CD4-positive, alpha-beta memory T cell (primary cell): ENCODE data around the gene ZNF835. TPM values are rescaled to one million over a fixed set of nuclear protein-coding genes. Genes with fewer than 3 reads are reported as not detected.

Source experiments
- CTCF ChIA-PET: fragments of 350-600 bp; sonication (Branson Sonifier 250); formaldehyde crosslinking; loops from one replicate; lab custom pipeline; 2021; ENCODE audit warnings: inconsistent platforms; ENCODE audit not compliant: partially characterized antibody; lab: Charles Lee
- POLR2A ChIA-PET: fragments of 350-600 bp; sonication (Branson Sonifier 250); formaldehyde crosslinking; loops from one replicate; lab custom pipeline; 2021; ENCODE audit not compliant: partially characterized antibody; lab: Charles Lee
- DNase-seq, 5 donors: peaks; one replicate each; pipeline versions ENCODE4 v3.0.0 to v3.0.0-alpha.2; 2020 to 2022; ENCODE audit warnings: mixed read lengths in 1 of 5
- H3K27ac ChIP-seq: one replicate; pipeline ENCODE4 v1.7.0; 2013; ENCODE audit warnings: low read depth, low read length
- H3K27me3 ChIP-seq: 2 replicates; pipeline ENCODE4 v1.7.0; 2013; ENCODE audit warnings: mild to moderate bottlenecking, low read length, moderate library complexity; ENCODE audit not compliant: insufficient read depth
- H3K36me3 ChIP-seq: 2 replicates; pipeline ENCODE4 v1.7.0; 2013; ENCODE audit warnings: mild to moderate bottlenecking, low read length, moderate library complexity; ENCODE audit not compliant: insufficient read depth
- H3K4me1 ChIP-seq: 2 replicates; pipeline ENCODE4 v1.7.0; 2013; ENCODE audit warnings: mild to moderate bottlenecking, low read length, moderate library complexity; ENCODE audit not compliant: insufficient read depth
- H3K4me3 ChIP-seq, 2 donors: one replicate each; pipeline ENCODE4 v1.7.0; 2013; ENCODE audit warnings: low read length in 2 of 2, mild to moderate bottlenecking in 1 of 2
- H3K9me3 ChIP-seq, 2 donors: one replicate each; pipeline ENCODE4 v1.7.0; 2013; ENCODE audit warnings: low read length in 2 of 2, control low read depth in 1 of 2; ENCODE audit not compliant: control insufficient read depth in 1 of 2
- H3K27ac Mint-ChIP-seq, 7 donors: one replicate each; pipeline ENCODE4 v1.8.0; 2020 to 2021; ENCODE audit warnings: mixed read lengths in 7 of 7, mild to moderate bottlenecking in 6 of 7, inconsistent platforms in 3 of 7, moderate library complexity in 3 of 7
- H3K27me3 Mint-ChIP-seq, 2 donors: one replicate each; pipeline ENCODE4 v1.8.0; 2020 to 2021; ENCODE audit warnings: mixed read lengths in 2 of 2
- H3K36me3 Mint-ChIP-seq, 2 donors: one replicate each; pipeline ENCODE4 v1.8.0; 2020 to 2021; ENCODE audit warnings: mixed read lengths in 2 of 2, inconsistent platforms in 1 of 2, mild to moderate bottlenecking in 1 of 2
- H3K4me1 Mint-ChIP-seq, 4 donors: one replicate each; pipeline ENCODE4 v1.8.0; 2020 to 2021; ENCODE audit warnings: mixed read lengths in 4 of 4, mild to moderate bottlenecking in 1 of 4
- H3K4me3 Mint-ChIP-seq, 8 donors: one replicate each; pipeline ENCODE4 v1.8.0; 2020 to 2021; ENCODE audit warnings: mixed read lengths in 8 of 8, mild to moderate bottlenecking in 7 of 8, moderate library complexity in 6 of 8, inconsistent platforms in 3 of 8
- H3K9me3 Mint-ChIP-seq, 8 donors: one replicate each; pipeline ENCODE4 v1.8.0; 2020 to 2021; ENCODE audit warnings: mixed read lengths in 8 of 8, mild to moderate bottlenecking in 5 of 8, inconsistent platforms in 3 of 8, moderate library complexity in 1 of 8
- intact Hi-C: fragments of 100-400 bp; cut with micrococcal nuclease; formaldehyde crosslinking; loops from one replicate; pipeline ENCODE4 v1.15.1; 2023
- polyA plus RNA-seq, 2 donors: library from polyadenylated mRNA; unstranded; fragments of 300-500 nt; fragmentation: Illumina TruSeq; gene quantifications; one replicate each; pipeline ENCODE4 v1.2.3, GENCODE V29; 2021
- total RNA-seq, 2 experiments: library from RNA; stranded (reverse); gene quantifications; one replicate each; pipeline ENCODE4 v1.2.3, GENCODE V29; 2021

Gene ZNF835
- total and polyA plus RNA-seq, 4 experiments from 2014 or later = 0.64 to 3.8 (median 3.5) TPM

DNA sequence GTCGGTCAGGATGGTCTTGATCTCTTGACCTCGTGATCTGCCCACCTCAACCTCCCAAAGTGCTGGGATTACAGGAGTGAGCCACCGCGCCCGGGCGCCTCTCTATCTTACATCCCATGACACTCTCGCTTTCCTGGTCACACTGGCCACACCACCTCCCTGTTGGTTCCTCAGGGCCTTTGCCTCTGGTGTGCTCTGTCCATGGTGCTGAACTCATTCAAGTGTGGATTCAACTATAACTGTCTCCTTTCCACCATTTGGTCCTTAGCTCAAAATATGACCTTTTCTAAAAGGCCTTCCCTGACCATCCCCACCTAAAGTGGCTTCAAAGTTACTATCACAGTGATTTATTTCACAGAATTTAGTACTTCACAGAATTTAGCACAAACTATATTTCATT lies 32.3 kb downstream of the ZNF835 start:
- Mint-ChIP-seq H3K27me3 (peaks cover 5 to 6% of the 10 kb centered on the region in 2 donors), H3K4me1 (peaks cover 0 to 4% (median 2%) of the 10 kb centered on the region in 4 donors), H3K4me3 (no peak overlapping the region), H3K27ac (no peak overlapping the region), H3K9me3 (peaks cover 6 to 81% (median 64%) of the 10 kb centered on the region in 8 donors), H3K36me3 (peaks cover 14 to 18% of the 10 kb centered on the region in 2 donors)
- Histone ChIP-seq H3K4me3 (no peak overlapping the region), H3K9me3 (no peaks in the 10 kb centered on the region), H3K36me3 (no peaks in the 10 kb centered on the region), H3K27ac (no peak overlapping the region), H3K27me3 (no peaks in the 10 kb centered on the region), H3K4me1 (no peaks in the 10 kb centered on the region)
- intact Hi-C loops = no loop called here
- POLR2A ChIA-PET = no interaction called here
- CTCF ChIA-PET = no interaction called here
- no peak for DNase-seq

DNA sequence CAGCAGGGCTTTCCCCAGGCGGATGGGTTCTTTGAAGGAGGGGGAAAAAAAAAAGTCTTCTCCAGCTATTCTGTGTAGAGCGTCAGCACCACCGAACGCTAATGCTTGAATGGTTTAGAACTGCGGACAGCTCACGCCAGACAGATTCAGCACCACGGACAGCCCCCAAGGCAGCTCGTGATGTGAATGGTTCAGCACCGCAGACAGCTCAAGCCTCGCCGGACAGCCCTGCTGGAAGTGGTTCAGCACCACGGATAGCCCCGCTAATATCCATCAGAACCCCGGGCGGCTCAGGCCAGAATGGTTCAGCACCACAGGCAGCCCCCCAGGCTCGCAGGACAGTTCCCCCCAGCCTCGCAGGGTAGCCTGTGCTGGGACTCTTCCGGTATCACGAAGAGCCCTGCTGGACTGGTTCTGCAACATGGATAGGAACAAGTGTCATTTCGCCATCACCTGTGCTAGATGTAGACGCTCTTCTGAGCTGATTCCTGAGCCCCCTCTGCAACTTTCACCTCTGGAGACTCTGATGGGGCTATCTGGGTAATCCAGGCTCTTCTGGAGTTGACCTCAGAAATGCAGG lies 33.5 kb downstream of the ZNF835 start:
- intact Hi-C loops = no loop called here
- Histone ChIP-seq H3K27me3 (no peaks in the 10 kb centered on the region), H3K4me1 (no peaks in the 10 kb centered on the region), H3K36me3 (no peaks in the 10 kb centered on the region), H3K9me3 (no peaks in the 10 kb centered on the region), H3K4me3 (no peak overlapping the region), H3K27ac (no peak overlapping the region)
- Mint-ChIP-seq H3K9me3 (peaks cover 6 to 83% (median 69%) of the 10 kb centered on the region in 8 donors), H3K27ac (peak overlapping the region in 1 of 7 donors; percentile 21), H3K27me3 (no peaks in the 10 kb centered on the region), H3K36me3 (peaks cover 15 to 17% of the 10 kb centered on the region in 2 donors), H3K4me1 (peaks cover 0 to 4% (median 1%) of the 10 kb centered on the region in 4 donors), H3K4me3 (no peak overlapping the region)
- peak in 2 of 5 donors; percentile 6 to 19 for DNase-seq
- ChIA-PET CTCF (no interaction called here), POLR2A (no interaction called here)

DNA sequence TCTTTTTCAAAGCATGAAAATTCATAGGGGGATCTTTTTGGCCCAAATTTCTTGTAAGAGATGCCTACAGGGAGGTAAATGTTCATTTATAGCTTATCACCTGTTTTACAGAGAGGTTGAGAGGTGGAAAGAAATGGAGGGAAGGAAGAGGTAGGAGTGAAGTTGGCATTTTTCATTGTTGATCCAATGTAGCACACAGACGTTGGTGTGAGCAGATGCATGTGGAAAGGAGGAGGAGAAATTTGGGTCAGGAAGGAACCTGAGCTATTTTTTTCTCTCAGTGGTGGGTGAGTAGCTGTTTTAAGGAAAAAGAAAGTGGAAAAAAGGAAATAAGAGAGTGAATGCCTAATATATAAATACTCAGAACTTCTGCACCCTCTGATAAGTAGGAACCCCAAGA lies 38.5 kb downstream of the ZNF835 start:
- DNase-seq = no peak
- no peaks in the 10 kb centered on the region for H3K27me3 Mint-ChIP-seq
- CTCF ChIA-PET = no interaction called here
- H3K9me3 Mint-ChIP-seq = peaks cover 5 to 90% (median 82%) of the 10 kb centered on the region in 8 donors
- no peak overlapping the region for H3K4me3 Mint-ChIP-seq
- Histone ChIP-seq H3K27ac (no peak overlapping the region), H3K4me1 (no peaks in the 10 kb centered on the region), H3K27me3 (no peaks in the 10 kb centered on the region), H3K4me3 (no peak overlapping the region), H3K36me3 (no peaks in the 10 kb centered on the region), H3K9me3 (peaks cover 6 to 18% of the 10 kb centered on the region in 2 donors)
- no peak overlapping the region for H3K27ac Mint-ChIP-seq
- H3K36me3 Mint-ChIP-seq = peaks cover 15 to 24% of the 10 kb centered on the region in 2 donors
- intact Hi-C loops = no loop called here
- POLR2A ChIA-PET = no interaction called here
- H3K4me1 Mint-ChIP-seq = no peaks in the 10 kb centered on the region

DNA sequence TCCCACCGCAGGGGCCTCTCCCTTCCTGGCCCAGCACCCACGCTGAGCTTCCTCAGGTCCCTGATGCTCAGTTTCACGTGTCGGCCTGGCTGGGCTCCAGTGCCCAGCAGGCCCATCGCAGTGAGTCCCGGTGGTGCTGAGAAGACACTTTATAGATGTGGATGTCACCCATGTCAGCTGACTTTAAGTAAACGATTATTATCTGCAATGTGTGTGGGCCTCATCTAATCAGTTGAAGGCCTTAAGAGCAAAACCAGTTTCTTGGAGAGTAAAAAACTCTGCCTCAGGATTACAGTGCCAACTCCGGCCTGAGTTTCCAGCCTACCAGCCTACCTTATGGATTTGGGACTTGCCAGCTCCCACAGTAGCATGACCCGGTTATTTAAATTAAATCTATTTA lies 45.8 kb downstream of the ZNF835 start:
- Mint-ChIP-seq H3K4me1 (peaks cover 0 to 1% (median 0%) of the 10 kb centered on the region in 4 donors), H3K9me3 (peaks cover 2 to 94% (median 73%) of the 10 kb centered on the region in 8 donors), H3K27ac (peak overlapping the region in 1 of 7 donors; percentile 44), H3K27me3 (no peaks in the 10 kb centered on the region), H3K4me3 (no peak overlapping the region), H3K36me3 (peaks cover 41 to 42% of the 10 kb centered on the region in 2 donors)
- Histone ChIP-seq H3K4me1 (no peaks in the 10 kb centered on the region), H3K27ac (no peak overlapping the region), H3K9me3 (peaks cover 11 to 65% of the 10 kb centered on the region in 2 donors), H3K4me3 (no peak overlapping the region), H3K36me3 (peaks cover 24% of the 10 kb centered on the region), H3K27me3 (no peaks in the 10 kb centered on the region)
- no peak for DNase-seq
- intact Hi-C loops = no loop called here
- ChIA-PET POLR2A (no interaction called here), CTCF (no interaction called here)

DNA sequence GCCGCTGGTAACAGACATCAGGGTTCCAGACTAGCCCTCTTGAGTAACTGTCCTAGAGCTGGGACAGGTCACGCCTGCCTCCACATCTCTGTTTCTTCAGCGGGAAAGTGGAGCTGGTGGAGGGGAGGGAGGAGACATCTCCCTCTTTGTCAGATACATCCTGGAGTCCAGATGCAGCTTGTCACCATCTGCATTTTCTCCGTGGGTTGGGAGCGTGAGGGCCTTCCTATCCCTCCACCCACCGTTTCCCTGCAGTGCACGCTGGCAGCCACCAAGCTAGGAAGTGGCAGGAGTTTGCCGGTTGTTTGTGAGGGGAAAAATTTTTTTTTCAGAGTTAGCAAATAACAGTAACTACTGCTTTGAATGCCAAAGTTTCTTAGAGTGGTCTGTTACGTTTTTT lies 48.6 kb downstream of the ZNF835 start:
- POLR2A ChIA-PET = no interaction called here
- H3K9me3 ChIP-seq = peaks cover 5 to 62% of the 10 kb centered on the region in 2 donors

DNA sequence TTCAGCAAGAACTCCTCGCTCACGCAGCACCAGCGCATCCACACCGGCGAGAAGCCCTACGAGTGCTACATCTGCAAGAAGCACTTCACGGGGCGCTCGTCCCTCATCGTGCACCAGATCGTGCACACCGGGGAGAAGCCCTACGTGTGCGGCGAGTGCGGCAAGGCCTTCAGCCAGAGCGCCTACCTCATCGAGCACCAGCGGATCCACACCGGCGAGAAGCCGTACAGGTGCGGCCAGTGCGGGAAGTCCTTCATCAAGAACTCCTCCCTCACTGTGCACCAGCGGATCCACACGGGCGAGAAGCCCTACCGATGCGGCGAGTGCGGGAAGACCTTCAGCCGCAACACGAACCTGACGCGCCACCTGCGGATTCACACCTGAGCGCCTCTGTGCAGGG lies 49.2 kb downstream of the ZNF835 start:
- no peaks in the 10 kb centered on the region for H3K4me1 ChIP-seq
- H3K36me3 ChIP-seq = peaks cover 28% of the 10 kb centered on the region
- Mint-ChIP-seq H3K27ac (no peak overlapping the region), H3K27me3 (no peaks in the 10 kb centered on the region), H3K4me1 (peaks cover 0 to 1% (median 0%) of the 10 kb centered on the region in 4 donors), H3K9me3 (peaks cover 0 to 93% (median 72%) of the 10 kb centered on the region in 8 donors), H3K4me3 (no peak overlapping the region), H3K36me3 (peaks cover 61 to 62% of the 10 kb centered on the region in 2 donors)
- H3K27me3 ChIP-seq = no peaks in the 10 kb centered on the region
- intact Hi-C loops = no loop called here
- peaks cover 5 to 66% of the 10 kb centered on the region in 2 donors for H3K9me3 ChIP-seq
- no peak overlapping the region for H3K27ac ChIP-seq
- ChIA-PET CTCF (no interaction called here), POLR2A (no interaction called here)
- H3K4me3 ChIP-seq = no peak overlapping the region
- no peak for DNase-seq

More for the DNA sequence above, 48.6 kb downstream of the ZNF835 start:
- no peak overlapping the region for H3K27ac Mint-ChIP-seq
- H3K4me1 Mint-ChIP-seq = peaks cover 0 to 1% (median 0%) of the 10 kb centered on the region in 4 donors
- Histone ChIP-seq H3K4me1 (no peaks in the 10 kb centered on the region), H3K27me3 (no peaks in the 10 kb centered on the region), H3K36me3 (peaks cover 24% of the 10 kb centered on the region), H3K27ac (no peak overlapping the region), H3K4me3 (no peak overlapping the region)
- no peak for DNase-seq
- peaks cover 55 to 56% of the 10 kb centered on the region in 2 donors for H3K36me3 Mint-ChIP-seq
- H3K4me3 Mint-ChIP-seq = no peak overlapping the region
- CTCF ChIA-PET = no interaction called here
- H3K27me3 Mint-ChIP-seq = no peaks in the 10 kb centered on the region
- intact Hi-C loops = no loop called here
- peaks cover 0 to 93% (median 71%) of the 10 kb centered on the region in 8 donors for H3K9me3 Mint-ChIP-seq

DNA sequence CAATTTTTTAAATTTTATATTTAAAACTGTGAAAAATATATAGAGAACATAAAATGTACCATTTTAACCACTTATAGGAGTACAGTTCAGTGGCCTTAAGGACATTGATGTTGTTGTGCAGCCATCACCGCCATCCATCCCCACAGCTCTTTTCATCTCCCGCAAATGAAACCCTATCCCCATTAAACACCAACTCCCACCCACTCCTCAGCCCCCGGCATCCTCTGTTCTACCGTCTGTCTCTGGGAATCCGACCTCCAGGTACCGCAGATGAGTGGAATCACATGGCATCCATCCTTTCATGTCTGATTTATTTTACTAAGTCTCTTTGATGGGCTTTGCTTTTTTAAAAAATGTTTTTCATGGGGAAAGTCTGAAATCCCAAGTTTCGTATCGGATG lies 52.4 kb downstream of the ZNF835 start:
- peaks cover 5 to 62% of the 10 kb centered on the region in 2 donors for H3K9me3 ChIP-seq

More for the DNA sequence above, 52.4 kb downstream of the ZNF835 start:
- no peak overlapping the region for H3K4me3 Mint-ChIP-seq
- H3K36me3 ChIP-seq = peaks cover 29% of the 10 kb centered on the region
- no peak overlapping the region for H3K27ac ChIP-seq
- H3K4me1 ChIP-seq = no peaks in the 10 kb centered on the region
- DNase-seq = no peak
- peaks cover 73 to 83% of the 10 kb centered on the region in 2 donors for H3K36me3 Mint-ChIP-seq
- peaks cover 0 to 3% (median 0%) of the 10 kb centered on the region in 4 donors for H3K4me1 Mint-ChIP-seq
- H3K27ac Mint-ChIP-seq = peak overlapping the region in 1 of 7 donors; percentile 53
- H3K27me3 ChIP-seq = no peaks in the 10 kb centered on the region
- H3K9me3 Mint-ChIP-seq = peaks cover 0 to 95% (median 83%) of the 10 kb centered on the region in 8 donors
- intact Hi-C loops = no loop called here
- H3K4me3 ChIP-seq = no peak overlapping the region
- CTCF ChIA-PET = no interaction called here
- POLR2A ChIA-PET = no interaction called here
- H3K27me3 Mint-ChIP-seq = no peaks in the 10 kb centered on the region
